OCI-LY3 (cell line): ENCODE results near the gene SOCS7.

Experiments
- H2AFZ ChIP-seq: fragments of 200-600, 300-600 bp; shearing (Covaris generic); 2 replicates; pipeline ENCODE4 v1.6.0; 2014; ENCODE audit warnings: antibody characterized with exemption, low read depth, low read length
- H3K27ac ChIP-seq: fragments of 200-600, 300-600 bp; sonication (generic); 2 replicates; pipeline ENCODE4 v1.5.1; 2014; ENCODE audit warnings: mild to moderate bottlenecking, low read length, moderate library complexity, mixed read lengths
- H3K27me3 ChIP-seq: fragments of 200-600, 300-600 bp; sonication (generic); 2 replicates; pipeline ENCODE4 v1.6.1; 2014; ENCODE audit warnings: low read depth, low read length, mixed read lengths
- H3K36me3 ChIP-seq: fragments of 200-600, 300-600 bp; sonication (generic); replicated peaks from 2 replicates; pipeline ENCODE3; 2014; ENCODE audit warnings: low read depth, low read length, mixed read lengths
- H3K4me1 ChIP-seq: fragments of 300-600, 200-600 bp; sonication (generic); 2 replicates; pipeline ENCODE4 v1.6.1; 2014; ENCODE audit warnings: low read length, mixed read lengths
- H3K4me2 ChIP-seq: fragments of 200-600, 300-600 bp; sonication (generic); 2 replicates; pipeline ENCODE4 v1.6.1; 2014; ENCODE audit warnings: low read length, mixed read lengths
- H3K4me3 ChIP-seq: fragments of 300-600, 200-600 bp; sonication (generic); 2 replicates; pipeline ENCODE4 v1.5.1; 2014; ENCODE audit warnings: antibody characterized with exemption, mild to moderate bottlenecking, low read length, moderate library complexity
- H3K79me2 ChIP-seq: fragments of 300-600, 200-600 bp; shearing (Covaris generic); 2 replicates; pipeline ENCODE4 v1.6.1; 2014; ENCODE audit warnings: mild to moderate bottlenecking, low read length, mixed read lengths
- H3K9ac ChIP-seq: fragments of 300-600, 200-600 bp; shearing (Covaris generic); 2 replicates; pipeline ENCODE4 v1.6.0; 2014; ENCODE audit warnings: mild to moderate bottlenecking, low read length, moderate library complexity
- H3K9me3 ChIP-seq: fragments of 200-600, 300-600 bp; shearing (Covaris generic); 2 replicates; pipeline ENCODE4 v1.6.1; 2014; ENCODE audit warnings: low read length, mixed read lengths; ENCODE audit not compliant: insufficient read depth
- H4K20me1 ChIP-seq: fragments of 200-600, 300-600 bp; sonication (generic); 2 replicates; pipeline ENCODE4 v1.6.1; 2016; ENCODE audit warnings: low read length, mixed read lengths; ENCODE audit not compliant: insufficient read depth
- CTCF ChIP-seq: fragments of 200-600, 300-600 bp; sonication (generic); IDR thresholded peaks from 2 replicates; pipeline ENCODE4 v1.5.1; 2014; ENCODE audit warnings: antibody characterized with exemption, low read length, low read depth
- EZH2phosphoT487 ChIP-seq: fragments of 200-600 bp; shearing (Covaris generic); IDR thresholded peaks from 2 replicates; pipeline ENCODE4 v1.6.1; 2018; ENCODE audit warnings: antibody characterized with exemption, mixed run types, low read depth

SOCS7 gene

DNA sequence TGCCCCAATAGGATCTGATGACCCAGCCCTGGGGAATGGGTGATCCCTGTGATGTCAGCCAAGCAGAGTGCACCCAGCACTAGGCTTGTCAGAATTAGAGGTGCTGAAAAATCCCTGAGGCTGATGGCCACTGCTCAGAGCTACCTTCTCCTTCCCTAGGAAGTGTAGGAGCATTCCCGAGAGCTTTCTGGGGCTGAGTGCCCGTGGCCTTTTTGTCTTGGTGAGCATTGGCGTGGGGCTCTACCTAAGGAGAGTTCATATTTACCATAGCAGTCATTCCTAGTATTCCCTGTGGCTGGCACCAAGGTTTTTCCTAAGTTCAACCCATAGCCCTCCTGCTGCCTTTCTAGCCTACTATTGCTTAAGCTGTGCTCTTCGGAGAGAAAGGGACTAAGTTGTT lies 54.0 kb downstream of the SOCS7 start:
- no peaks in the 10 kb centered on the region for H3K9me3 ChIP-seq
- no peak overlapping the region for H3K4me2 ChIP-seq
- H3K27ac ChIP-seq, result no peak overlapping the region
- TF ChIP-seq CTCF, result no peak
- no peak for TF ChIP-seq EZH2phosphoT487
- H3K27me3 ChIP-seq, result no peaks in the 10 kb centered on the region
- H3K9ac ChIP-seq, result no peak overlapping the region
- no peak overlapping the region for H3K4me3 ChIP-seq
- no peaks in the 10 kb centered on the region for H4K20me1 ChIP-seq
- H3K4me1 ChIP-seq, result peaks cover 5% of the 10 kb centered on the region; the same call in 1 of the 2 replicates
- H3K36me3 ChIP-seq, result peaks cover 5% of the 10 kb centered on the region
- no peak overlapping the region for H2AFZ ChIP-seq
- H3K79me2 ChIP-seq, result no peaks in the 10 kb centered on the region

DNA sequence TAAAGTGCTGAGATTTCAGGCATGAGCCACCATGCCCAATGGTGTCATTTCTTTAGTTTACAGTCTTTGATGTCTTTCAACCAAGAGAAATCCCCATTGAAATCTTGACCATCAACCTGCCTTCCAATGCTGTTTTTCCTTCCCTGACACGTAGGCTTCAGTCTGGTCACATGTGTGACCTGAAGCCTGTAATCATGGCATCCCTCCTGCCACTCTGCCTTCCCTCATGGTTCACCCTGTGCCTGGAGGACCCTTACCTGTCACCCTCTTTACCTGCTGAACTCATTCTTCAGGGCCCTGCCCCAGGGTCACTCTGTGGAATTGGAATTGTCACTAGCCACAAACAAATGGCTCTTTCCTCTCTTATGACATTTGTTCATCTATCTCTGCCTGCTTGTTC lies 58.6 kb downstream of the SOCS7 start:
- no peak overlapping the region for H3K4me3 ChIP-seq
- no peak for TF ChIP-seq CTCF
- no peaks in the 10 kb centered on the region for H3K79me2 ChIP-seq
- no peaks in the 10 kb centered on the region for H3K9me3 ChIP-seq
- H4K20me1 ChIP-seq, result no peaks in the 10 kb centered on the region
- H3K4me1 ChIP-seq, result peaks cover 4% of the 10 kb centered on the region
- H2AFZ ChIP-seq, result no peak overlapping the region
- H3K27me3 ChIP-seq, result no peaks in the 10 kb centered on the region
- H3K36me3 ChIP-seq, result no peaks in the 10 kb centered on the region
- no peak overlapping the region for H3K4me2 ChIP-seq
- H3K27ac ChIP-seq, result no peak overlapping the region
- H3K9ac ChIP-seq, result no peak overlapping the region

DNA sequence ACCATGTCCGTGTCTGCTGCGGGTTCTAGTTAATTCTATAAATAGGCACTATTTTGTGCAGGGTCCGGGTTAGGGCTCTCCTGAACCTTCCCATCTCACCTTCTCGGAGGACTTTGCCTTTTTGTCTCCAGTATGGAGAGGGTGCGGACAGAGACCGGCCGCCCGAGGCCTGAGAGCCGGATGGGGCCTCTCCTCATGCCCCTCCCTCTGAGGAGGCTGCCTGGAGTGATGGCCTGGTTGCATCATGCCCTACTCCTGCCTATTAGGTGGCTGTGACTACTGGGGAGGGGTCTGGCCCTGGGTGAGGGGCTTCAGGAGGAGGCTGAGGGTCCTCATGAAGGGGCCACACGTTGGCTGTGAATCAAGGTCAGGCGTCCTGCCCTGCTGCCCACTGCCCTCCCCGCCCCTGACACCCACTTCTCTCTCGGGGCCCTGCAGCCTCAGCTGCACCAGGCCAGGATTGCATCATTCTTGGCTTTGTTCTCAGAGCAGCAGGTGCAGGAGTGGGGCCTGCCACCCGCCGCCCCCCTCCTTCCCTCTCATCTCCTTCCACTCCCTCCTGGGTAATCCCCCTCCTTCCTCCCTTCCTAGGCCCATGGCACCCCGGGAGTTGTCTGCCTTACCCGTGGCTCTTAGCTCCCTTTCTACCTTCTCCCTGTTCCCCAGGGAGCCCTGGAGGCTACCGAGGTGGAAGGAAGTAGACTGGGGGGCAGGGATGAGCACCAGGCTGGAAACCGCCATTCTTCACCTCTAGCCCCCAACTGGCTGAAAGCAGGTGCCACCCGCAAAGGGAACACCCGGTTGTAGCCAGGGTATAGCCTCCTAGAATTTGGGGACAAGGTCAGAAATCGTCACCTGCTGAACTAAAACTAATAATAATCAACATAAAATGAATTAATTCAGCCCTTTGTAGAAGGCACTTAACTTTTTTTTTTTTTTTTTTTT lies 63.9 kb downstream of the SOCS7 start:
- no peaks in the 10 kb centered on the region for H4K20me1 ChIP-seq
- H3K27ac ChIP-seq, result peak overlapping the region; percentile 70
- peak overlapping the region; percentile 99 for H3K4me2 ChIP-seq
- peaks cover 31% of the 10 kb centered on the region for H3K4me1 ChIP-seq
- H3K9ac ChIP-seq, result peak overlapping the region; percentile 93
- TF ChIP-seq CTCF, result no peak
- no peak for TF ChIP-seq EZH2phosphoT487
- peaks cover 8% of the 10 kb centered on the region; the same call in 1 of the 2 replicates for H3K27me3 ChIP-seq
- no peaks in the 10 kb centered on the region for H3K36me3 ChIP-seq
- peak overlapping the region; percentile 82 for H3K4me3 ChIP-seq
- H3K79me2 ChIP-seq, result no peaks in the 10 kb centered on the region
- H3K9me3 ChIP-seq, result no peaks in the 10 kb centered on the region
- peak overlapping the region; percentile 93 for H2AFZ ChIP-seq

- Histone ChIP-seq H3K4me2 (peak overlapping the region; percentile 7; the same call in 1 of the 2 replicates), H3K4me3 (no peak overlapping the region), H3K9me3 (no peaks in the 10 kb centered on the region), H3K4me1 (peaks cover 36% of the 10 kb centered on the region), H3K27me3 (peaks cover 19% of the 10 kb centered on the region), H3K36me3 (no peaks in the 10 kb centered on the region), H2AFZ (0 out of 2 replicates have a peak overlapping the region, but pooled peaks have one; percentile 36), H3K79me2 (no peaks in the 10 kb centered on the region), H4K20me1 (no peaks in the 10 kb centered on the region), H3K9ac (no peak overlapping the region; the same call in 1 of the 2 replicates), H3K27ac (peak overlapping the region; percentile 12; the same call in 1 of the 2 replicates)
- no peak for TF ChIP-seq CTCF
- no peak for TF ChIP-seq EZH2phosphoT487
These were observed 65.2 kb downstream of the SOCS7 start for GRCh38 chr17:38416840-38417209.
